Immature natural killer cell (primary cell): ENCODE data around the gene FUT1. TPM values are rescaled to one million over a fixed set of nuclear protein-coding genes. Genes with fewer than 3 reads are reported as not detected.
"Not testable (repeated sequence)": the region's sequence is repeated elsewhere in the genome, so short reads cannot be mapped to it uniquely, and the experiment has no call there.

Experiments
- DNase-seq, 3 donors: peaks; one replicate each; pipeline ENCODE4 v3.0.0; 2022; ENCODE audit warnings: mixed read lengths in 1 of 3
- H3K27ac Mint-ChIP-seq, 6 donors: one replicate each; pipeline ENCODE4 v1.8.0; 2020; ENCODE audit warnings: mixed read lengths in 6 of 6, mild to moderate bottlenecking in 5 of 6, inconsistent platforms in 4 of 6, moderate library complexity in 3 of 6
- H3K27me3 Mint-ChIP-seq, 3 donors: one replicate each; pipeline ENCODE4 v1.8.0; 2020 to 2021; ENCODE audit warnings: low read depth in 3 of 3, mild to moderate bottlenecking in 3 of 3, mixed read lengths in 3 of 3, moderate library complexity in 3 of 3, inconsistent platforms in 1 of 3
- H3K36me3 Mint-ChIP-seq, 3 donors: one replicate each; pipeline ENCODE4 v1.8.0; 2020; ENCODE audit warnings: mixed read lengths in 3 of 3, inconsistent platforms in 2 of 3, mild to moderate bottlenecking in 2 of 3
- H3K4me1 Mint-ChIP-seq, 2 donors: one replicate each; pipeline ENCODE4 v1.8.0; 2020; ENCODE audit warnings: inconsistent platforms in 2 of 2, mild to moderate bottlenecking in 2 of 2, mixed read lengths in 2 of 2, moderate library complexity in 1 of 2
- H3K4me3 Mint-ChIP-seq, 5 donors: one replicate each; pipeline ENCODE4 v1.8.0; 2020; ENCODE audit warnings: mild to moderate bottlenecking in 5 of 5, mixed read lengths in 5 of 5, inconsistent platforms in 3 of 5, moderate library complexity in 3 of 5
- H3K9me3 Mint-ChIP-seq, 6 donors: one replicate each; pipeline ENCODE4 v1.8.0; 2020; ENCODE audit warnings: mild to moderate bottlenecking in 6 of 6, mixed read lengths in 6 of 6, inconsistent platforms in 4 of 6, moderate library complexity in 3 of 6
- polyA plus RNA-seq, 3 donors: library from polyadenylated mRNA; unstranded; fragments of 300-500 nt; fragmentation: Illumina TruSeq; gene quantifications; one replicate each; pipeline ENCODE4 v1.2.3, GENCODE V29; 2021

The FUT1 gene
- polyA plus RNA-seq, 3 donors from 2014 or later = not detected

DNA sequence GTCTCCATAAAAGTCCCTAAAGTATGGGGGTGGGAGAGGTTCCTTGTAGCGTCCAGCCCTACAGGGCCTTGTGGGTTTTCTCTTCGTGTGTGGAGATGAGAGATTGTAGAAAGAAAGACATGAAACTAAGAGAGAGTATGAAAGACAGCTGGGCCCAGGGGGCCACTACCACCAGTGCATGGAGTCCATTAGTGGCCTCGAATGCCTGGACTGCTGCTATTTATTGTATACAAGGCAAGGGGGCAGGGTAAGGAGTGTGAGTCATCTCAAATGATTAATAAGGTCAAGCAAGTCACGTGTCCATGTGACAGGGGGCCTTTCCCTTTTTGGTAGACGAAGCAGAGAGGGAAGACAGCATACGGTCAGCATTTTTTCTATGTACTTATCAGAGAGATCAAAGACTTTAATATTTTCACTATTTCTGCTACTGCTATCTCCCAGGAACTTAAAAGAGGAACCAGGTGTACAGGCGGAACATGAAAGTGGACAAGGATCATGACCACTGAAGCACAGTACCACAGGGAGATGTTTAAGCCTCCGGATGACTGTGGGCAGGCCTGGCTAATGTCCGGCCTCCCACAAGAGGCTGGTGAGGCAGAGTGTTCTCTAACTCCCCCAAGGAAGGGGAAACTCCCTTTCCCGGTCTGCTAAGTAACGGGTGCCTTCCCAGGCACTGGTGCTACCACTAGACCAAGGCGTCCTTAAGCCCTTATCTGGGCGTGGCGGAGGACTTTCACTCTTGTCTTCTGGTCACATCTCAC, 28.4 kb upstream of the FUT1 start:
- Mint-ChIP-seq H3K4me1 (peaks cover 3 to 6% of the 10 kb centered on the region in 2 donors), H3K4me3 (no peak overlapping the region), H3K27ac (no peak overlapping the region), H3K27me3 (peaks cover 5 to 10% (median 8%) of the 10 kb centered on the region in 3 donors), H3K9me3 (no peaks in the 10 kb centered on the region), H3K36me3 (no peaks in the 10 kb centered on the region)
- DNase-seq = no peak

DNA sequence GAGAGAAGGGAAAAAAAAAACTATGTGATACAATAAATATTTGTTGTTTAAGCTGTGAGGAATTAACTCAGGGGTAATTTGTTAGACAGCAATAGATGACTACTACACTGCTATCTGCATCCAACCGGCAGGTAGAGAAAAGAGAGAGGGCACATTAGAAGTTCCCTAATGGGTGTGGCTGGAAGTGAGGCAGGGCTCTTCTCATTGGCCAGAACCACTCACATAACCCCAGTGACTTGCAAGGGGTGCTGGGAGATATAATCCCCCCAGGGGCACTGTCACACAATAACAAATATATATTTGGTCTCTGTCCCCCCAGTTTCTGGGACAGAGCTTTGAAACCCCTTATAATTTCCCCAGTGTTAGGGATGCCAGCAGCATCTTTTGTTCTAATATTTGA, 27.2 kb upstream of the FUT1 start:
- Mint-ChIP-seq H3K4me3 (no peak overlapping the region), H3K27ac (no peak overlapping the region), H3K27me3 (peaks cover 3 to 8% (median 5%) of the 10 kb centered on the region in 3 donors), H3K4me1 (peaks cover 3 to 6% of the 10 kb centered on the region in 2 donors), H3K9me3 (no peaks in the 10 kb centered on the region), H3K36me3 (no peaks in the 10 kb centered on the region)
- no peak for DNase-seq

DNA sequence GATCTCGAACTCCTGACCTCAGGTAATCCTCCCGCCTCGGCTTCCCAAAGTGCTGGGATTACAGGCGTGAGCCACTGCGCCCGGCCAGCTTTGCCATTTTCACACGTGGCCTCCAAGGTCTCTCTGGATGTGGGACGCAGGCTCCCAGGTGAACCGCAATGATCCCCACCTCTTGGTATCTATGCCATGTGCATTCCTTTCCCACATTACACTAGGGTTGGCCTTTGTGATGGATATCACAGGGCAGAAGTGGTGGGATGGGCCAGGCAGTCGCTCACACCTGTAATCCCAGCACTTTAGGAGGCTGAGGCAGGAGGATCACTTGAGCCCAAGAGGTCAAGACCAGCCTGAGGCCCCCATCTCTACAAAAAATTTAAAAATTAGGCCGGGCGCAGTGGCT, 25.3 kb upstream of the FUT1 start:
- no peak overlapping the region for H3K27ac Mint-ChIP-seq
- H3K4me3 Mint-ChIP-seq = no peak overlapping the region
- no peaks in the 10 kb centered on the region for H3K36me3 Mint-ChIP-seq
- no peaks in the 10 kb centered on the region for H3K9me3 Mint-ChIP-seq
- H3K4me1 Mint-ChIP-seq = peaks cover 3 to 6% of the 10 kb centered on the region in 2 donors
- H3K27me3 Mint-ChIP-seq = peaks cover 2 to 10% (median 5%) of the 10 kb centered on the region in 3 donors
- DNase-seq = no peak

DNA sequence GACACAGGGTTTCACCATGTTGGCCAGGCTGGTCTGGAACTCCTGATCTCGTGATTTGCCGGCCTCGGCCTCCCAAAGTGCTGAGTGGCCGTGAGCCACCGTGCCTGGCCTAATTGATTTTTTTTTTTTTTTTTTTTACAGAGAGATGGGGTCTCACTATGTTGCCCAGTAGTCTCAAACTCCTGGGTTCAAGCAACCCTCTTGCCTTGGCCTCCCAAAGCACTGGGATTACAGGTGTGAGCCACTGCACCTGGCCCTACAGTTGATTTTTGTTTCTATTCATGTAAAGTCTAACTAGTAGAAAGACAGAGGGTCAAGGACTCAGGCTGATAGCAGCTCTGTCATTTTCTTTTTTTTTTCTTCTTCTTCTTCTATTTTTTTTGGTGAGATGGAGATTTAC, 24.7 kb upstream of the FUT1 start:
- Mint-ChIP-seq H3K4me1 (peaks cover 0 to under 1% of the 10 kb centered on the region in 2 donors), H3K27me3 (peaks cover 2 to 8% (median 6%) of the 10 kb centered on the region in 3 donors), H3K27ac (no peak overlapping the region), H3K9me3 (no peaks in the 10 kb centered on the region), H3K4me3 (no peak overlapping the region), H3K36me3 (no peaks in the 10 kb centered on the region)
- DNase-seq = no peak

DNA sequence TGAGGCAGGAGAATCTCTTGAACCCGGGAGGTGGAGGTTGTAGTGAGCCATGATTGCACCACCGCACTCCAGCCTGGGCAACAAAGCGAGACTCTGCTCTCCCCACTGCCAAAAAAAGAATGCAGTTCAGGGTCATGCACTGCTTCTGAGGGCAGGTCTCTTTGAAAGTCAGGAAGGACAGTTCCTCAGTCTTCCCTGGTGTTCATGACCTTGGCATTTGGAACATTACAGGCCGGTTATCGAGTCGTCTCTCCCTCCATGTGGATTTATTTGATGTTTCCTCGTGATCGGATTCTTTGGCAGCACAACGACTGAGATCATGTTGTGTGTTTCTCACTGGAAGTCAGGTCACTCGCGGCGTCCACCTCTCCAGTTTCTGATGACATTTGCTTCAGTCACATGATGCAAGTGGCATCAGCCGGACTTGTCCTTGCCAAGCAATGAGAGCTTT, 20.1 kb upstream of the FUT1 start:
- no peaks in the 10 kb centered on the region for H3K9me3 Mint-ChIP-seq
- no peak overlapping the region for H3K27ac Mint-ChIP-seq
- no peak for DNase-seq
- peaks cover 3 to 8% (median 5%) of the 10 kb centered on the region in 3 donors for H3K27me3 Mint-ChIP-seq
- no peak overlapping the region for H3K4me3 Mint-ChIP-seq
- no peaks in the 10 kb centered on the region for H3K4me1 Mint-ChIP-seq
- H3K36me3 Mint-ChIP-seq = no peaks in the 10 kb centered on the region

DNA sequence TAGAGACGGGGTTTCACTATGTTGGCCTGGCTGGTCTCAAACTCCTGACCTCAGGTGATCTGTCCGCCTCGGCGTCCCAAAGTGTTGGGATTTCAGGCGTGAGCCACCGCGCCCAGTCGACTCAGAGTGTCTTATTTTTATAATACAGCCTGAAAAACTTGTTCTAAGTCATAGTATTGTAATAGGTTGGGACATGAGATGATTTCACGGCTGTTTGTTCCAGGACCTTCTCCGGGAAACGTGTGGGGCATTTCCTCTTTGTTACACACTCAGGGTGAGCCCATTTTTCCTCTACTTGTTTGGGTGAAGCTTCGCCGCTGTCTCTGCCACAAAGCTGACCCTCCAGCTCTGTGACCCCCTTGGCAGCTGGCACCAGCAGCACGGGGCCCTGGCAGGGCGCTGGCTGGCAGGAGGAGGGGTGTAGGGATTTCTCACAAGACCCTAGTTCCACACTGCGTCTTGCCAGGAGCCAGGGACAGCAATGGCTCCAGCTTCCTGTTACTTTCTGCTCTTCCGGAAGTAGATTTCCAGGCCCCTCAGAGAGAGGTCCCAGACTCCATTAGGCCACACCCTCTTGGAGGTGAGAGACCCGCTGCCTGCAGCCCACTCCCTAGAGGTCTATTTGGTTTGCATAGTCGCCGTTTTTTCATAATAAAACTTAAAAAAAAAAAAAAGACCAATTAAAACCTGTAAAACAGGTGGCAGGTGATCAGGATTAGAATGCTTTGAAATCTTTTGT, 18.5 kb upstream of the FUT1 start:
- Mint-ChIP-seq H3K36me3 (no peaks in the 10 kb centered on the region), H3K4me1 (no peaks in the 10 kb centered on the region), H3K9me3 (no peaks in the 10 kb centered on the region), H3K27me3 (peaks cover 2 to 7% (median 5%) of the 10 kb centered on the region in 3 donors), H3K4me3 (no peak overlapping the region), H3K27ac (no peak overlapping the region)
- no peak for DNase-seq

DNA sequence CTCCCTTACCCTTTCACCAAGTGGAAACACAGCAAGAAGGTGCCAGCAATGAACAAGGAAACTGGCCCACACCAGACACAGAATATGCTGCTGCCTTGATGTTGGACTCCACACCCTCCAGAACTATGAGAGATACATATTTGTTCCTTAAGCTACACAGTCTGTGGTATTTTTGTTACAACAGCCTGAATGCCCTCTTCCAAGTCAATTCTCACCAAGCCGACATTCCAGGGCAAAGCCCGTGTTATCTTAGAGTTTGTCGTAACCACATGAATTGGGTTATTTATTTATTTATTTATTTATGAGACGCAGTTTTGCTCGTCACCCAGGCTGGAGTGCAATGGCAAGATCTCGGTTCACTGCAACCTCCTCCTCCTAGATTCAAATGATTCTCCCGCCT, 17.8 kb upstream of the FUT1 start:
- DNase-seq = no peak
- no peaks in the 10 kb centered on the region for H3K36me3 Mint-ChIP-seq
- H3K9me3 Mint-ChIP-seq = no peaks in the 10 kb centered on the region
- peaks cover 2 to 7% (median 5%) of the 10 kb centered on the region in 3 donors for H3K27me3 Mint-ChIP-seq
- H3K4me3 Mint-ChIP-seq = no peak overlapping the region
- H3K27ac Mint-ChIP-seq = no peak overlapping the region
- H3K4me1 Mint-ChIP-seq = no peaks in the 10 kb centered on the region

DNA sequence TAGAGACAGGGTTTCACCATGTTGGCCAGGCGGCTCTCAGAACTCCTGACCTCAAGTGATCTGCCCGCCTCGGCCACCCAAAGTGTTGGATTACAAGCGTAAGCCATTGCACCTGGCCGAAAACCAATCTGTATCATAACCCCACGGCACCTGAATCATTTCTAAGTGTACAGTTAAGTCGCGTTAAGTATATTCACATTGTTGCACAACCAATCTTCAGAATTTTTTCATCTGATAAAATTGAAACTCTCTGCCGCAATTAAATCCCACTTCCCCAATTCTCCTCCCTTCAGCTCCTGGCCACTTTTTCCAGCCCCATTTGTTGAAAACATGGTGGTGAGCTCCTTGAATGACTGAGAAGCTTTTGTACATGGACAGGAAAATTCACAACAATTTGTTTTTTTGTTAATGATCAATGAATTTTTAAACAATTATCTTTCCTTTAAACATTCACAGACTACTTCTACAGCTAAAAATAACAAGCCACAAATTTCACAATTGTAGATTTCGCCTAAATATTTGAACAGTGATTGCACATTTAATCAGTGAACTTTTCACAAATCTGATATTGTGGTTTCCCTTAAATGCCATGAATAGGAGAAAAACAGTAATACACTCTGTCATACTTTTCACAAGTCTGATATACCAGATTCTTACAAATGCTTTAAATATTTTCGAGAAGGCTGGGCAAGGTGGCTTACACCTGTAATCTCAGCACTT, 16.7 kb upstream of the FUT1 start:
- no peaks in the 10 kb centered on the region for H3K4me1 Mint-ChIP-seq
- H3K27ac Mint-ChIP-seq = no peak overlapping the region
- DNase-seq = no peak
- peaks cover 2 to 7% (median 3%) of the 10 kb centered on the region in 3 donors for H3K27me3 Mint-ChIP-seq
- H3K9me3 Mint-ChIP-seq = no peaks in the 10 kb centered on the region
- H3K36me3 Mint-ChIP-seq = no peaks in the 10 kb centered on the region
- no peak overlapping the region for H3K4me3 Mint-ChIP-seq

DNA sequence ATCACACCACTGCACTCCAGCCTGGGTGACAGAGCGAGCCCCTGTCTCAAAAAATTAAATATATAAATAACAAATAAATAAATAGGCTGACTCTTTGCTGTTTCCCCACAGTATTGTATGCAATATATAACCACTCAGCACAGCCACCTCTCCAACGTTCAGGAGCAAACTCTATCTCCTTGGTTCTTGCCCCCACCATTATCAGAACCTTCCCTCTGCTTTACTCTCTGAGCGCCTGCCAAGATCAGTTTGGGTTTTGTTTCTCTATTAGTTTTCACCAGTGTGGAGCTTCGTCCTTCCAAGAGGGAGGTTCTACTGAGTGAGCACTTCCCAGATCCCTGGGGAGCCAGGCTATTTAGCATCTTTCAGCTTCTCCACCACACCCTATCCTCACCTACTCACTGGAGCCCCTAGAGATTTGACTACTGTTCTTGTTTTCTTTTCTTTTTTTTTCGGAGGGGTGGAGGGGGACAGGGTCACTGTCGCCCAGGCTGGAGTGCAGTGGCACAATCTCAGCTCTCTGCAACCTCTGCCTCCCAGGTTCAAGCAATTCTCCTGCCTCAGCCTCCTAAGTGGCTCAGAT, 15.8 kb upstream of the FUT1 start:
- H3K4me3 Mint-ChIP-seq, H3K4me1 Mint-ChIP-seq, H3K9me3 Mint-ChIP-seq, H3K27me3 Mint-ChIP-seq, H3K36me3 Mint-ChIP-seq, DNase-seq: not testable (repeated sequence)
- peak overlapping the region in 1 of 6 donors; percentile 41 for H3K27ac Mint-ChIP-seq

DNA sequence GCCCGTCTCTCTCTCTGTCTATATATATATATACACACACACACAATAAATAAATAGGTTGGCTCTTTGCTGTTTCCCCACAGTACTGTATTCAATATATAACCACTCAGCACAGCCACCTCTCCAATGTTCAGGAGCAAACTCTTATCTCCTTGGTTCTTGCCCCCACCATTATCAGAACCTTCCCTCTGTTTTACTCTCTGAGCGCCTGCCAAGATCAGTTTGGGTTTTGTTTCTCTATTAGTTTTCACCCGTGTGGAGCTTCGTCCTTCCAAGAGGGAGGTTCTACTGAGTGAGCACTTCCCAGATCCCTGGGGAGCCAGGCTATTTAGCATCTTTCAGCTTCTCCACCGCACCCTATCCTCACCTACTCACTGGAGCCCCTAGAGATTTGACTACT, 13.4 kb upstream of the FUT1 start:
- not testable (repeated sequence) for H3K4me3 Mint-ChIP-seq, H3K36me3 Mint-ChIP-seq, DNase-seq, H3K27me3 Mint-ChIP-seq, H3K4me1 Mint-ChIP-seq, H3K27ac Mint-ChIP-seq, H3K9me3 Mint-ChIP-seq

DNA sequence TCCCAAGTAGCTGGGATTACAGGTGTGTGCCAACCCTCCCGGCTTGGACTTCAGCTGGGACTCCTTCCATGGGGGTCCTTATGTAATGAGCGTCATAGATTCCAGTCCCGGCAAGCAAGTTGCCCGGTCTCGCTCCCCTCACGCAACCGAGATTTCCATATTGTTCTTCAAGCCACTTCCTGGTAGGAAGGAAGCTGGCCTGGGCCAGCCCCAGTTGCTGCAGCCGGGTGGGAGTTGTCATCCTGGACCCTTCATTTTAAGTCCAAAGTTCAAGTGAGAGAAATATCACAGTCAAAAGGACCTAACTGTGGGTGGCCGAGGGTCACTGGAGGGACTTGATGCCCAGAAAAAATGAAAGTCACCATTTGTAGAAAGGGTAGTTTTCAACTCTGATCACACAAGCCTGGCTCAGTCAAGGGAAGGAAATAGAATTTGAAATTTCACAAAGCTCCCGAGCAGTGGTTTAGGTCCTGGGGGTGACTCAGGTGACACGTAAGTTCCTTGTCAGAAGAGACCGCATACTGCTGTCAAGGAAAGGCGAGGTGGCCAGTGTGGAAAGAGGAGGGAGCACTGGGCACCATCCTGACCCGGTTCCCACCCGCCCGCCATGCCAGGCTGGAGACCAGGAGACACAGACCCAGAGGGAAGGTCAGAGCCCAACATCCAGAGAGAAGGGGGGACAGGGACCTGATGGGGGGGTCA, 8.2 kb upstream of the FUT1 start:
- Mint-ChIP-seq H3K4me1 (no peaks in the 10 kb centered on the region), H3K4me3 (no peak overlapping the region), H3K36me3 (no peaks in the 10 kb centered on the region), H3K9me3 (no peaks in the 10 kb centered on the region), H3K27ac (no peak overlapping the region), H3K27me3 (peaks cover 0 to 3% (median 0%) of the 10 kb centered on the region in 3 donors)
- DNase-seq = no peak

DNA sequence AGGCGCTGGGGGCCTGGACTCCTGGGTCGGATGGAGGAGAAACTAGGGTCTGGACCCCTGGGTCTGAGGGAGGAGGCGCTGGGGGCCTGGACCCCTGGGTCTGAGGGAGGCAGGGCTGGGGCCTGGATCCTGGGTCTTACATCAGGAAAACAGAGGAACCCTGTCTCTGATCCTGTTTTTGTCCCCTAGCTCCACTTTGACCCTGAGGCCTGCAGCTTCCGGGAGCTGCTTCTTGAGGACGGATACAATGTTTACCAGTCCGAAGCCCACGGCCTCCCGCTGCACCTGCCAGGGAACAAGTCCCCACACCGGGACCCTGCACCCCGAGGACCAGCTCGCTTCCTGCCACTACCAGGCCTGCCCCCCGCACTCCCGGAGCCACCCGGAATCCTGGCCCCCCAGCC, 5.3 kb upstream of the FUT1 start:
- Mint-ChIP-seq H3K36me3 (no peaks in the 10 kb centered on the region), H3K4me3 (no peak overlapping the region), H3K27me3 (peaks cover 8 to 18% (median 8%) of the 10 kb centered on the region in 3 donors), H3K9me3 (peaks cover 0 to 2% (median 0%) of the 10 kb centered on the region in 6 donors), H3K27ac (no peak overlapping the region), H3K4me1 (peaks cover 9% of the 10 kb centered on the region in 2 donors)
- no peak for DNase-seq

DNA sequence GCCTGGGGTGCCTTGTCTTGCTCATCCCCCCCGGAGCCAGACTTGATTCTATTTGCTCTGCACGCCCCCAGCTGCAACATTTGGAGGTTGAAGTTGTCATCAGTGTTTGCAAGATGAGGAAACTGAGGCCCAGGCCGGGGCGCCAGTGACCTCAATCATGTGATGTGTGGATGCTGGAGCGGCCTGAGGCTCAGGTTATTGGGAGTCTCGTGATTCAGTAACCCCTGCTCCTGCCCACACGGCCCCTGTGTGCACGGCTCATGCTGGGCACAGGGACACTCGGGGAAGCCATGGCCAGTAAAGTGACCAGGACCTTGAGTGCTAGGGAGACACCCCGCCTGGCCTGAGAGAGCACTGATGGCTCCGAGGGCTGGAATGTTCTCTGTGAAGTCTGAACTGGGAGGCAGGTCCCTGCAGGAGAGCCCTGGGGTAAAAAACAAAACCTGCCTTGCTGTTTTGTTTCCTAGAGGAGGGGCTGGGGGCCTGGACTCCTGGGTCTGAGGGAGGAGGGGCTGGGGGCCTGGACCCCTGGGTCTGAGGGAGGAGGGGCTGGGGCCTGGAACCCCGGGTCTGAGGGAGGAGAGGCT, 4.7 kb upstream of the FUT1 start:
- H3K36me3 Mint-ChIP-seq = no peaks in the 10 kb centered on the region
- H3K4me3 Mint-ChIP-seq = no peak overlapping the region
- peaks cover 8 to 18% (median 8%) of the 10 kb centered on the region in 3 donors for H3K27me3 Mint-ChIP-seq
- peaks cover 0 to 2% (median 0%) of the 10 kb centered on the region in 6 donors for H3K9me3 Mint-ChIP-seq
- no peak for DNase-seq
- peaks cover 9 to 11% of the 10 kb centered on the region in 2 donors for H3K4me1 Mint-ChIP-seq
- H3K27ac Mint-ChIP-seq = no peak overlapping the region
